ENCODE measurements around the gene LSM7.

Gene LSM7

GRCh38 chr19:2328401-2329148 lies at the start of gene LSM7, which contains the start of gene SPPL2B:
TSS of gene LSM7 (minus strand) at chr19:2328586. CDS start at chr19:2328566, 20 bp downstream.
TSS of gene SPPL2B (plus strand) at chr19:2328684. CDS start at chr19:2328710, 26 bp downstream.
- peak; percentile 98 for DNase-seq (ENCODE audit: low spot score)

GRCh38 chr19:2376784-2377519 lies 48.6 kb upstream of the LSM7 start:
- no peak for DNase-seq (ENCODE audit: low spot score)

GRCh38 chr19:2375353-2376121 lies 47.2 kb upstream of the LSM7 start:
- no peak for DNase-seq (ENCODE audit: low spot score)

GRCh38 chr19:2374808-2375207 lies 46.4 kb upstream of the LSM7 start:
- no peak for DNase-seq (ENCODE audit: low spot score)

GRCh38 chr19:2372076-2372612 lies 43.8 kb upstream of the LSM7 start:
- DNase-seq (ENCODE audit: low spot score): peak; percentile 54

- DNase-seq (ENCODE audit: low spot score): no peak
Measured at GRCh38 chr19:2371656-2372055, 43.3 kb upstream of the LSM7 start.

GRCh38 chr19:2365201-2365970 lies 37.0 kb upstream of the LSM7 start:
- peak; percentile 84 for DNase-seq (ENCODE audit: low spot score)

- no peak for DNase-seq (ENCODE audit: low spot score)
Measured at GRCh38 chr19:2363419-2363818, 35.0 kb upstream of the LSM7 start.

- no peak for DNase-seq (ENCODE audit: low spot score)
Measured at GRCh38 chr19:2362970-2363300, 34.5 kb upstream of the LSM7 start.

- no peak for DNase-seq (ENCODE audit: low spot score)
Measured at GRCh38 chr19:2362046-2362969, 33.9 kb upstream of the LSM7 start.

GRCh38 chr19:2361246-2362045 lies 33.1 kb upstream of the LSM7 start:
- no peak for DNase-seq (ENCODE audit: low spot score)

GRCh38 chr19:2360833-2361232 lies 32.4 kb upstream of the LSM7 start:
- DNase-seq (ENCODE audit: low spot score): no peak

- no peak for DNase-seq (ENCODE audit: low spot score)
Measured at GRCh38 chr19:2359992-2360685, 31.8 kb upstream of the LSM7 start, which contains the start of gene TMPRSS9. TSS of gene TMPRSS9 (plus strand) at chr19:2360265. CDS start at chr19:2389786, 29,521 bp downstream.

GRCh38 chr19:2358548-2359173 lies 30.3 kb upstream of the LSM7 start:
- no peak for DNase-seq (ENCODE audit: low spot score)

- DNase-seq (ENCODE audit: low spot score): no peak
Measured at GRCh38 chr19:2357279-2358206, 29.2 kb upstream of the LSM7 start.

- no peak for DNase-seq (ENCODE audit: low spot score)
Measured at GRCh38 chr19:2356036-2356646, 27.8 kb upstream of the LSM7 start.
